IPS-18a (cell line): ENCODE results near the gene TCHH.
"Not testable (repeated sequence)": the region's sequence is repeated elsewhere in the genome, so short reads cannot be mapped to it uniquely, and the experiment has no call there.

Experiments used
- H3K27ac ChIP-seq: one replicate; pipeline ENCODE4 v1.5.1; 2013; ENCODE audit warnings: low read length
- H3K27me3 ChIP-seq: one replicate; pipeline ENCODE4 v1.6.1; 2013; ENCODE audit warnings: mild to moderate bottlenecking, low read length; ENCODE audit not compliant: control insufficient read depth, insufficient read depth
- H3K36me3 ChIP-seq: one replicate; pipeline ENCODE4 v1.6.1; 2013; ENCODE audit warnings: low read depth, low read length; ENCODE audit not compliant: control insufficient read depth
- H3K4me1 ChIP-seq: one replicate; pipeline ENCODE4 v1.6.1; 2013; ENCODE audit warnings: low read depth, low read length; ENCODE audit not compliant: control insufficient read depth
- H3K4me3 ChIP-seq: one replicate; pipeline ENCODE4 v1.5.1; 2013; ENCODE audit warnings: low read length
- H3K9ac ChIP-seq: one replicate; pipeline ENCODE4 v1.6.1; 2013; ENCODE audit warnings: mild to moderate bottlenecking, low read length, moderate library complexity
- H3K9me3 ChIP-seq: one replicate; pipeline ENCODE4 v1.6.1; 2013; ENCODE audit warnings: low read depth, low read length; ENCODE audit not compliant: control insufficient read depth

Gene TCHH

DNA sequence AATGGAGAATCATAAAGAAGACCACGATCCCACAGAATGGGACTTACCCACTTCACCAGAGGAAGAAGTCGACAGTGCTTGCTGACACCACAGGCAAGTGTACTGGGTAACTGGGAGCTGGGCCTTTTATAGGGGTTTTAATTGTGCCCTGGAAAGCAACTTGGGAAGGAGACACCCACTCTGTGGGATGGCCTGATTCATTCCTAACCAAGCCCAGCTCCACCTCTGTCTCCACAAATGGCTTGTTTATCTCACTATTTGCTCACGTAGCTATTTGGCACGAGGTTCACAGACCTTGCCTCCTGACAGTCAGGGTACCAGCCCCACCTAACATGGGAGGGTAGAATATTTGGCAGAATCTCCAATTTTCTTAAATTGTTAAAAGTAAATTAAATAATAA, at the start of gene TCHH:
TSS of gene TCHH (minus strand) at position 101 of the 400 bp plus-strand sequence. CDS start 1,364 bp downstream, outside the sequence.
- Histone ChIP-seq H3K9ac (no peak within 1 kb of the TSS), H3K27me3 (peaks cover 35% of the 10 kb centered on the region), H3K27ac (no peak within 1 kb of the TSS), H3K9me3 (peaks cover 60% of the 10 kb centered on the region), H3K36me3 (no peaks in the 10 kb centered on the region), H3K4me1 (no peaks in the 10 kb centered on the region), H3K4me3 (no peak within 1 kb of the TSS)

DNA sequence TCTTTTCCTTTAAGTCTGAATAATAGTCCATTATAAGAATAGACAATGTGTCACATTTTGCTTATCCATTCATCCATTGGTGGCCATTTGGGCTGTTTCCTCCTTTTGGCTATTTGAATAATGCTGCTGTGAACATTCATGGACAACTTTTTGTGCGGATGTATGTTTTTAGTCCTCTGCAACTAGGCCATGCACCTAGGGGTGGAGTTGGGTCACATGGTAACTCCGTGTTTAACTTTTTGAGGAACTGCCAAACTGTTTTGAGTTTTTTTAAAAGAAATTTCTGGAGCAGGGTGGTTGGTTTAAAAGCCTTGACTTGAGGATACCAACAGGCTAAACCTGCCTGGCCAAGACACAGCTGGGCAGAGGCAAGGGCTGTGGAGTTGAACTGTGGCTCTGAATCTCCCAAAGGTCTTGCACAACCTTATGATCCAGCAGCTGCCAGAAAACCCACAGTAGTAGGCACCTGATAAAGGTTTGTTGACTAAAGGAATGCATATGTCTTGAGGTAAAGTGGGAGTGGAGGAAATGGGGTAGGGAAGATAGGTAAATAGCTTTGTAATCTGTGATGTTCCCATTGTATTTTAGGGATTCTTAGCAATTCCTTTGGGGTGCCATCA, 49.4 kb upstream of the TCHH start:
- peaks cover 72% of the 10 kb centered on the region for H3K9me3 ChIP-seq
- H3K9ac ChIP-seq = no peak overlapping the region
- H3K36me3 ChIP-seq = no peaks in the 10 kb centered on the region
- H3K27me3 ChIP-seq = no peaks in the 10 kb centered on the region
- no peaks in the 10 kb centered on the region for H3K4me1 ChIP-seq
- H3K27ac ChIP-seq = no peak overlapping the region
- H3K4me3 ChIP-seq = no peak overlapping the region

DNA sequence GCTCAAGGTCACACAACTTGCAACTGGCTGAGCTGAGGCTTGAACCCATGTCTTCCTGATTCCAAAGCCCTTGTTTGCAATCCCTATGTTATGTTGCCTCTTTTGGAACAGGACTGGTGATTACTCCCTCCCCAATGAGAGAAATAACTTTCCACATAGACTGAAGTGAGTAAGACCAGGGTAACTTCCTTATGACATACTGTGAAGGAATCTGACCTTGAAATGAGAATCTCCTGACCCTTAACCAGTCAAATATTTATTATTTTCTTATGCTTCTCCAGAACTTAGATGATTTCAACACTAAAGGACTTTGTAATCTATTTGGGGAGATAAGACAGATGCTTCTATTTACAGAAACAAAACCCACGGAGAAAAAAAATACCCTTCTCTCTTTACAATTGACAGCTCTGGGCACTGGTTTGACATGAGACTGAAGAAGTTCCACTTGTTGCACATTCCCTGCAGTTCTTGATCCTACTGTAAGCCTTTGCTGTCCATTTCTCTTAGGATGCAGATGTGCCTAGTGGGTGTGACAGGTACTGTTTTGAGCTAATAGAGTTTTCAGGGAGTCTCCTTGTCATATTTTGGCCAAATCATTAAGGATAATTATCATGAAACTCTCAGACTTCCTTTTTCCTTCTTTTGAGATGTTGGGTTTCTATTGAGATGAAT, 47.7 kb upstream of the TCHH start:
- Histone ChIP-seq H3K36me3 (no peaks in the 10 kb centered on the region), H3K9ac (no peak overlapping the region)

DNA sequence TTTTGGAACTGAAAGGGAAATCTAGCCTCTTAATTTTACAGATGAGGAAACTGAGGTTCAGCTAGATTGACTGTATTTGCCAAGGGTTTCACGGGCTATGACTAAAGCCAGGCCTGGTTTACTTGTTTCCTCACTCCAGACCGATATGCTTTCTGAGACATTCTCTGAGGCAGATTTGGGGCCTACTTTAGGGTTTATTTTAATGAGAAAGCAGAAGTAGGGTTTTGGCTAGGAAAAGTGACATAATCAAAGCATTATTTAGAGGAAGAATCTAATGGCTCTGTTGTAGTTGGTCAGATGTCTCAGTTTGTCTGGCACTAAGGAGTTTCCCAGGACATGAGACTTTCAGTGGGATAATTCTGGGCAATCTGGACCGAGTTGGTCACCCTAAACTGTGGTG, 45.3 kb upstream of the TCHH start:
- no peak overlapping the region for H3K9ac ChIP-seq
- H3K27ac ChIP-seq = no peak overlapping the region
- peaks cover 67% of the 10 kb centered on the region for H3K9me3 ChIP-seq

More for the DNA sequence above, 47.7 kb upstream of the TCHH start:
- no peak overlapping the region for H3K4me3 ChIP-seq
- no peaks in the 10 kb centered on the region for H3K27me3 ChIP-seq
- H3K9me3 ChIP-seq = peaks cover 67% of the 10 kb centered on the region
- H3K27ac ChIP-seq = no peak overlapping the region
- H3K4me1 ChIP-seq = no peaks in the 10 kb centered on the region

DNA sequence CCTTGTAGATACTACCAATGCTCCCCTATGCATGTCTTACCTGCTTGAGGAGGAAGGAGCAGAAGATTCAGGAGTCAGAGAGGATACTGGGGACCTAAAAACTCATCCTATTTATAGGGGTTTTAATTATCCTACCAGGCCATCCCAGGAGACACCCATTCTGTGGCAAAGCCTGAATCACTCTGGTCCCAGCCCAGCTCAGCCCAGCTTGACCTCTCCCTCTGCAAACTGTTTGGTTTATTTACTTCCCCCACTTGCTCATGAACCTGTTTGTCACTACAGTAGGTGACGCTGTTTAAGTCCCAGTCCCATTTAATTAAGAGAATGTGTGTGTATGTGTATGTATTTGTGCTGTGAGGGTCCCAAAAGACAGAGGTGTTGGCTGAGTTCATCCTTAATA, 43.9 kb upstream of the TCHH start, which contains the start of gene RPTN:
TSS of gene RPTN (minus strand) at position 85 of the 400 bp plus-strand sequence. CDS start 1,339 bp downstream, outside the sequence.
- peaks cover 67% of the 10 kb centered on the region for H3K9me3 ChIP-seq
- H3K27me3 ChIP-seq = no peaks in the 10 kb centered on the region
- H3K27ac ChIP-seq = no peak within 1 kb of the TSS
- H3K4me3 ChIP-seq = no peak within 1 kb of the TSS
- no peaks in the 10 kb centered on the region for H3K4me1 ChIP-seq
- H3K36me3 ChIP-seq = no peaks in the 10 kb centered on the region
- no peak within 1 kb of the TSS for H3K9ac ChIP-seq

More for the DNA sequence above, 45.3 kb upstream of the TCHH start:
- no peak overlapping the region for H3K4me3 ChIP-seq
- H3K4me1 ChIP-seq = no peaks in the 10 kb centered on the region
- H3K36me3 ChIP-seq = no peaks in the 10 kb centered on the region
- no peaks in the 10 kb centered on the region for H3K27me3 ChIP-seq

DNA sequence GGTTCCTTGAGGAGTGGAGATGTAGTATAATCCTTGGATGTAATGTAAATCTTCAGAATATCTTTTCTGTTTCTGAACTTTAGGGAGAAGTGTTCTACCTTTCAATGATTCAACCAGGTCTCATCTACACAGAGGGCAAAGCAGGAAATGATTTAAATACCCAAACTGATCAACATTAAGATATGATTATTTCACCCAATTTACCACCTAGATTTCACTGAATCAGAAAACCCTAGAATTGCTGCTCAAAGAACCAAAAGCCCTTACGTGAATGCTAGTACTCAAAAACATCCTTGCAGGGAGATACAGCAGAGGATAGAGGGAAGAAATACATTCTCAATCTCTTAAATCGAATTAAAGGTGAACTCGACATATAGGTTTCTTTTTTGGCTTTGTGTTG, 38.8 kb upstream of the TCHH start:
- no peaks in the 10 kb centered on the region for H3K36me3 ChIP-seq
- no peak overlapping the region for H3K27ac ChIP-seq
- H3K27me3 ChIP-seq = no peaks in the 10 kb centered on the region
- no peak overlapping the region for H3K9ac ChIP-seq
- H3K9me3 ChIP-seq = peaks cover 74% of the 10 kb centered on the region
- H3K4me1 ChIP-seq = no peaks in the 10 kb centered on the region
- H3K4me3 ChIP-seq = no peak overlapping the region

GRCh38 chr1:152151646-152152045, 36.4 kb upstream of the TCHH start:
- H3K4me3 ChIP-seq = no peak overlapping the region
- H3K27me3 ChIP-seq = no peaks in the 10 kb centered on the region
- no peak overlapping the region for H3K9ac ChIP-seq
- H3K27ac ChIP-seq = no peak overlapping the region
- no peaks in the 10 kb centered on the region for H3K4me1 ChIP-seq
- peaks cover 75% of the 10 kb centered on the region for H3K9me3 ChIP-seq
- H3K36me3 ChIP-seq = no peaks in the 10 kb centered on the region

GRCh38 chr1:152148981-152149380, 33.7 kb upstream of the TCHH start:
- Histone ChIP-seq H3K9ac (no peak overlapping the region), H3K4me3 (no peak overlapping the region), H3K27ac (no peak overlapping the region), H3K27me3 (no peaks in the 10 kb centered on the region), H3K36me3 (no peaks in the 10 kb centered on the region), H3K4me1 (no peaks in the 10 kb centered on the region), H3K9me3 (peaks cover 66% of the 10 kb centered on the region)

GRCh38 chr1:152148051-152148450, 32.8 kb upstream of the TCHH start:
- Histone ChIP-seq H3K9me3 (peaks cover 63% of the 10 kb centered on the region), H3K9ac (no peak overlapping the region), H3K27ac (no peak overlapping the region), H3K4me1 (no peaks in the 10 kb centered on the region), H3K4me3 (no peak overlapping the region), H3K27me3 (no peaks in the 10 kb centered on the region), H3K36me3 (no peaks in the 10 kb centered on the region)

- Histone ChIP-seq H3K4me3 (no peak overlapping the region), H3K36me3 (no peaks in the 10 kb centered on the region), H3K27me3 (no peaks in the 10 kb centered on the region), H3K9me3 (peaks cover 53% of the 10 kb centered on the region), H3K27ac (no peak overlapping the region), H3K4me1 (no peaks in the 10 kb centered on the region), H3K9ac (no peak overlapping the region)
Measured at GRCh38 chr1:152145769-152146168, 30.5 kb upstream of the TCHH start.

DNA sequence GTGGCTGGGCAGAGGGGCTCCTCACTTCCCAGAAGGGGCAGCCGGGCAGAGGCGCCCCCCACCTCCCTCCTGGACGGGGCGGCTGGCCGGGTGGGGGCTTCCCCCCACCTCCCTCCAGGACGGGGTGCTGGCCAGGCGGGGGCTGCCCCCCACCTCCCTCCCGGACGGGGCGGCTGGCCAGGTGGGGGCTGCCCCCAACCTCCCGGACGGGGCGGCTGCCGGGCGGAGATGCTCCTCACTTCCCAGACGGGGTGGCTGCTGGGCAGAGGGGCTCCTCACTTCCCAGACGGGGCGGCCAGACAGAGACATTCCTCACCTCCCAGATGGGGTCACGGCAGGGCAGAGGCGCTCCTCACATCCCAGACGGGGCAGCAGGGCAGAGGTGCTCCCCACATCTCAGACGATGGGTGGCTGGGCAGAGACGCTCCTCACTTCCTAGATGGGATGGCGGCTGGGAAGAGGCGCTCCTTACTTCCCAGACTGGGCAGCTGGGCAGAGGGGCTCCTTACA, 29.5 kb upstream of the TCHH start:
- H3K4me1 ChIP-seq, H3K4me3 ChIP-seq, H3K36me3 ChIP-seq, H3K27ac ChIP-seq, H3K27me3 ChIP-seq, H3K9ac ChIP-seq: not testable (repeated sequence)
- H3K9me3 ChIP-seq = peaks cover 53% of the 10 kb centered on the region
